ENCODE measurements around the gene HMBS. TPM values are rescaled to one million over a fixed set of nuclear protein-coding genes. Genes with fewer than 3 reads are reported as not detected.

Gene HMBS
- polyA plus RNA-seq, 1 donor (not counting 4 experiments of a cell fraction or from before 2014, with no cell fraction given) = 48.7 TPM

DNA sequence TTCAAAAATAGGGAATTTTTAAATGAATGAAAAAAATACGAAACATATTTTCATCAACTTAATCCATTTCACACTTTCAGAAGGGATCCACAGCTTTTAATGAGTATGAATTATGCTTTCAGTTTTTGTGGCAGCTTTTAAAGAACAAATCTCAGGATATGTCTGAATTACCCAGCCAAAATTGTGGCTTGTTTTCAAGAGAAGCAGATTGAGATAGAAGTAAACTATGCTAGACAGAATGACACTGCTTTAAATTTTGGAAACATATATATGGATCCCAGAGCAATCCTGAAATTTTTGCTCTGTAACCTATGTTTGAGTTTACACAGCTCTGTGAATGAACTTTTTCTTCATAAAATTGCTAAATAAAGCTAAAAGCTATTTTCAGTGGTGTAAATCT, 34.3 kb downstream of the HMBS start:
- dilution Hi-C loops (cut with MboI; ENCODE audit: extremely low pct_ligation_motif_present, low sequenced_read_pairs) = no loop called here
- Histone ChIP-seq H3K79me2 (ENCODE audit: control insufficient read depth, insufficient read depth, low read length) (peaks cover 20% of the 10 kb centered on the region), H4K20me1 (ENCODE audit: control insufficient read depth, extremely low read depth, insufficient read depth, low read length) (no peaks in the 10 kb centered on the region), H2AFZ (ENCODE audit: control insufficient read depth, low read length) (no peak overlapping the region), H3K36me3 (ENCODE audit: control insufficient read depth in 2 of 2, extremely low read depth in 1 of 2, insufficient read depth in 2 of 2, low read length in 2 of 2) (peaks cover 4 to 7% of the 10 kb centered on the region in 2 experiments), H3K9me3 (ENCODE audit: control insufficient read depth, low read depth, low read length) (no peaks in the 10 kb centered on the region), H3K4me1 (ENCODE audit: control insufficient read depth, extremely low read depth, insufficient read depth, low read length) (peaks cover 16% of the 10 kb centered on the region), H3K27ac (ENCODE audit: control insufficient read depth, insufficient read depth, low read length) (no peak overlapping the region), H3K9me1 (ENCODE audit: control insufficient read depth, extremely low read depth, insufficient read depth, low read length) (no peaks in the 10 kb centered on the region), H3K4me3 (ENCODE audit: control insufficient read depth in 2 of 3, extremely low read depth in 1 of 3, insufficient read depth in 2 of 3, low read depth in 1 of 3, low read length in 3 of 3) (no peak overlapping the region), H3K4me2 (ENCODE audit: control insufficient read depth, extremely low read depth, insufficient read depth, low read depth, low read length) (no peak overlapping the region), H3K27me3 (ENCODE audit: control insufficient read depth, extremely low read depth, insufficient read depth, low read length) (no peaks in the 10 kb centered on the region), H3K9ac (ENCODE audit: control insufficient read depth, extremely low read depth, insufficient read depth, low read length) (no peak overlapping the region)
- DNase-seq (ENCODE audit: low read depth, low spot score) (no peak), FAIRE-seq (no peak)
- TF ChIP-seq EZH2 (IDR thresholded peaks at IDR 0.05; ENCODE audit: low read length) = no peak
- TF ChIP-seq, protein P1, sequence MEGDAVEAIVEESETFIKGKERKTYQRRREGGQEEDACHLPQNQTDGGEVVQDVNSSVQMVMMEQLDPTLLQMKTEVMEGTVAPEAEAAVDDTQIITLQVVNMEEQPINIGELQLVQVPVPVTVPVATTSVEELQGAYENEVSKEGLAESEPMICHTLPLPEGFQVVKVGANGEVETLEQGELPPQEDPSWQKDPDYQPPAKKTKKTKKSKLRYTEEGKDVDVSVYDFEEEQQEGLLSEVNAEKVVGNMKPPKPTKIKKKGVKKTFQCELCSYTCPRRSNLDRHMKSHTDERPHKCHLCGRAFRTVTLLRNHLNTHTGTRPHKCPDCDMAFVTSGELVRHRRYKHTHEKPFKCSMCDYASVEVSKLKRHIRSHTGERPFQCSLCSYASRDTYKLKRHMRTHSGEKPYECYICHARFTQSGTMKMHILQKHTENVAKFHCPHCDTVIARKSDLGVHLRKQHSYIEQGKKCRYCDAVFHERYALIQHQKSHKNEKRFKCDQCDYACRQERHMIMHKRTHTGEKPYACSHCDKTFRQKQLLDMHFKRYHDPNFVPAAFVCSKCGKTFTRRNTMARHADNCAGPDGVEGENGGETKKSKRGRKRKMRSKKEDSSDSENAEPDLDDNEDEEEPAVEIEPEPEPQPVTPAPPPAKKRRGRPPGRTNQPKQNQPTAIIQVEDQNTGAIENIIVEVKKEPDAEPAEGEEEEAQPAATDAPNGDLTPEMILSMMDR (optimal IDR thresholded peaks at IDR 0.05 in 1 of 3, IDR thresholded peaks at IDR 0.05 in 1 of 3, conservative IDR thresholded peaks at IDR 0.05 in 1 of 3; ENCODE audit: extremely low read depth in 1 of 3, insufficient read depth in 2 of 3, low read length in 3 of 3) = no peak

DNA sequence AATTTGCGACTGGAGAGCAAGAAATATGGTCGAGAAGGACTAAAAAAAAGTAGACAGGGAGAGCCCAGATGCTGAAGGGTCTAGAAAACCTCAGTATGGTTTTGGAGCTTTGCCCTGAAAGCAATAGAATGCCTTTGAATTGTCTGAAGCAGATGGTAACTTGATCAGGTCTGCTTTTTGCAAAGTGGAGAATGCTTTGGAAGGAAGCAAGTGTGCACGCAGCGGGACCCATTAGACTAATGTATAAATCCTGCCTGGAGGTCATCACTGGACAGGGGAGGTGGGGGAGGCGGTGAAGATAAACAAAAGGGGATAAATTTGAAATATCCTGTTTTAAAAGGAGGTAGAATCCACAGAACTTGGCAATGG, 35.9 kb downstream of the HMBS start:
- Histone ChIP-seq H3K9ac (ENCODE audit: control insufficient read depth, extremely low read depth, insufficient read depth, low read length) (peak overlapping the region; percentile 91), H2AFZ (ENCODE audit: control insufficient read depth, low read length) (peak overlapping the region; percentile 96), H3K4me1 (ENCODE audit: control insufficient read depth, extremely low read depth, insufficient read depth, low read length) (peaks cover 19% of the 10 kb centered on the region), H3K36me3 (ENCODE audit: control insufficient read depth in 2 of 2, extremely low read depth in 1 of 2, insufficient read depth in 2 of 2, low read length in 2 of 2) (peaks cover 4 to 7% of the 10 kb centered on the region in 2 experiments), H3K9me3 (ENCODE audit: control insufficient read depth, low read depth, low read length) (no peaks in the 10 kb centered on the region), H3K4me3 (ENCODE audit: control insufficient read depth in 2 of 3, extremely low read depth in 1 of 3, insufficient read depth in 2 of 3, low read depth in 1 of 3, low read length in 3 of 3) (peak overlapping the region; percentile 83 to 85 (median 85)), H3K4me2 (ENCODE audit: control insufficient read depth, extremely low read depth, insufficient read depth, low read depth, low read length) (peak overlapping the region; percentile 99), H3K79me2 (ENCODE audit: control insufficient read depth, insufficient read depth, low read length) (peaks cover 23% of the 10 kb centered on the region), H3K9me1 (ENCODE audit: control insufficient read depth, extremely low read depth, insufficient read depth, low read length) (no peaks in the 10 kb centered on the region), H3K27me3 (ENCODE audit: control insufficient read depth, extremely low read depth, insufficient read depth, low read length) (no peaks in the 10 kb centered on the region), H3K27ac (ENCODE audit: control insufficient read depth, insufficient read depth, low read length) (peak overlapping the region; percentile 83), H4K20me1 (ENCODE audit: control insufficient read depth, extremely low read depth, insufficient read depth, low read length) (no peaks in the 10 kb centered on the region)
- TF ChIP-seq, protein P1 (optimal IDR thresholded peaks at IDR 0.05 in 1 of 3, IDR thresholded peaks at IDR 0.05 in 1 of 3, conservative IDR thresholded peaks at IDR 0.05 in 1 of 3; ENCODE audit: extremely low read depth in 1 of 3, insufficient read depth in 2 of 3, low read length in 3 of 3) = no peak
- no peak for TF ChIP-seq EZH2 (IDR thresholded peaks at IDR 0.05; ENCODE audit: low read length)
- DNase-seq (ENCODE audit: low read depth, low spot score) (no peak), FAIRE-seq (no peak)
- dilution Hi-C loops (cut with MboI; ENCODE audit: extremely low pct_ligation_motif_present, low sequenced_read_pairs) = no loop called here

Data from keratinocyte (primary cell).